Cardiac muscle cell (in vitro differentiated cells and primary cell): ENCODE data around the gene CES5A. TPM values are rescaled to one million over a fixed set of nuclear protein-coding genes. Genes with fewer than 3 reads are reported as not detected.

Experiments
- DNase-seq, 2 donors: peaks; one replicate each; pipeline versions ENCODE4 v3.0.0 to v3.0.0-alpha.2; 2010 to 2017; ENCODE audit warnings: low read depth in 1 of 2, low spot score in 1 of 2
- H3K27ac ChIP-seq: fragments of 200-600 bp; sonication (generic); 2 replicates; pipeline ENCODE4 v1.5.1; 2016
- H3K27me3 ChIP-seq: fragments of 200-600 bp; sonication (generic); 2 replicates; pipeline ENCODE4 v1.6.0; 2016; ENCODE audit warnings: control low read depth
- H3K36me3 ChIP-seq: fragments of 200-600 bp; sonication (generic); 2 replicates; pipeline ENCODE4 v1.5.1; 2016; ENCODE audit warnings: control low read depth
- H3K4me1 ChIP-seq: fragments of 200-600 bp; sonication (generic); 2 replicates; pipeline ENCODE4 v1.8.1; 2017; ENCODE audit warnings: low read depth, mild to moderate bottlenecking, mixed run types
- H3K4me3 ChIP-seq: fragments of 200-600 bp; sonication (generic); 2 replicates; pipeline ENCODE4 v1.5.1; 2016; ENCODE audit warnings: mild to moderate bottlenecking
- H3K9me3 ChIP-seq: fragments of 200-600 bp; sonication (generic); 2 replicates; pipeline ENCODE4 v1.5.1; 2017; ENCODE audit warnings: low read depth, mild to moderate bottlenecking, control low read depth
- polyA plus RNA-seq: library from polyadenylated mRNA; unstranded; fragments of >200 nt; fragmentation: Nextera tagmentation; extraction: Ambion mirVana; gene quantifications from 2 replicates; pipeline ENCODE4 v1.2.1, GENCODE V29; 2016
- total RNA-seq: library from RNA; depleted of rRNA; stranded (reverse); fragments of >200 nt; gene quantifications from 2 replicates; pipeline ENCODE4 v1.2.3, GENCODE V29; 2016
- TF ChIP-seq, protein P1 (sequence below): IDR thresholded peaks from 2 replicates; pipeline ENCODE4 v1.5.1; 2012; ENCODE audit warnings: low read depth, mild to moderate bottlenecking, low read length

The CES5A gene
- total RNA-seq (not detected in 2 replicates), polyA plus RNA-seq (not detected in 2 replicates)

GRCh38 chr16:55875273-55875672 is at the start of gene CES5A:
CES5A (minus strand) TSS chr16:55875373; CDS start chr16:55875221, 152 bp downstream.
- no peaks in the 10 kb centered on the region for H3K9me3 ChIP-seq
- no peaks in the 10 kb centered on the region for H3K27me3 ChIP-seq
- no peak for DNase-seq
- H3K27ac ChIP-seq = no peak within 1 kb of the TSS
- no peaks in the 10 kb centered on the region for H3K4me1 ChIP-seq
- no peak within 1 kb of the TSS for H3K4me3 ChIP-seq
- H3K36me3 ChIP-seq = no peaks in the 10 kb centered on the region
- TF ChIP-seq, protein P1, sequence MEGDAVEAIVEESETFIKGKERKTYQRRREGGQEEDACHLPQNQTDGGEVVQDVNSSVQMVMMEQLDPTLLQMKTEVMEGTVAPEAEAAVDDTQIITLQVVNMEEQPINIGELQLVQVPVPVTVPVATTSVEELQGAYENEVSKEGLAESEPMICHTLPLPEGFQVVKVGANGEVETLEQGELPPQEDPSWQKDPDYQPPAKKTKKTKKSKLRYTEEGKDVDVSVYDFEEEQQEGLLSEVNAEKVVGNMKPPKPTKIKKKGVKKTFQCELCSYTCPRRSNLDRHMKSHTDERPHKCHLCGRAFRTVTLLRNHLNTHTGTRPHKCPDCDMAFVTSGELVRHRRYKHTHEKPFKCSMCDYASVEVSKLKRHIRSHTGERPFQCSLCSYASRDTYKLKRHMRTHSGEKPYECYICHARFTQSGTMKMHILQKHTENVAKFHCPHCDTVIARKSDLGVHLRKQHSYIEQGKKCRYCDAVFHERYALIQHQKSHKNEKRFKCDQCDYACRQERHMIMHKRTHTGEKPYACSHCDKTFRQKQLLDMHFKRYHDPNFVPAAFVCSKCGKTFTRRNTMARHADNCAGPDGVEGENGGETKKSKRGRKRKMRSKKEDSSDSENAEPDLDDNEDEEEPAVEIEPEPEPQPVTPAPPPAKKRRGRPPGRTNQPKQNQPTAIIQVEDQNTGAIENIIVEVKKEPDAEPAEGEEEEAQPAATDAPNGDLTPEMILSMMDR = no peak

- Histone ChIP-seq H3K4me1 (no peaks in the 10 kb centered on the region), H3K4me3 (no peak overlapping the region), H3K36me3 (no peaks in the 10 kb centered on the region), H3K27ac (no peak overlapping the region), H3K9me3 (no peaks in the 10 kb centered on the region), H3K27me3 (no peaks in the 10 kb centered on the region)
- DNase-seq = no peak
- TF ChIP-seq, protein P1 = no peak
Observed at GRCh38 chr16:55922662-55923061, 47.5 kb upstream of the CES5A start.

DNA sequence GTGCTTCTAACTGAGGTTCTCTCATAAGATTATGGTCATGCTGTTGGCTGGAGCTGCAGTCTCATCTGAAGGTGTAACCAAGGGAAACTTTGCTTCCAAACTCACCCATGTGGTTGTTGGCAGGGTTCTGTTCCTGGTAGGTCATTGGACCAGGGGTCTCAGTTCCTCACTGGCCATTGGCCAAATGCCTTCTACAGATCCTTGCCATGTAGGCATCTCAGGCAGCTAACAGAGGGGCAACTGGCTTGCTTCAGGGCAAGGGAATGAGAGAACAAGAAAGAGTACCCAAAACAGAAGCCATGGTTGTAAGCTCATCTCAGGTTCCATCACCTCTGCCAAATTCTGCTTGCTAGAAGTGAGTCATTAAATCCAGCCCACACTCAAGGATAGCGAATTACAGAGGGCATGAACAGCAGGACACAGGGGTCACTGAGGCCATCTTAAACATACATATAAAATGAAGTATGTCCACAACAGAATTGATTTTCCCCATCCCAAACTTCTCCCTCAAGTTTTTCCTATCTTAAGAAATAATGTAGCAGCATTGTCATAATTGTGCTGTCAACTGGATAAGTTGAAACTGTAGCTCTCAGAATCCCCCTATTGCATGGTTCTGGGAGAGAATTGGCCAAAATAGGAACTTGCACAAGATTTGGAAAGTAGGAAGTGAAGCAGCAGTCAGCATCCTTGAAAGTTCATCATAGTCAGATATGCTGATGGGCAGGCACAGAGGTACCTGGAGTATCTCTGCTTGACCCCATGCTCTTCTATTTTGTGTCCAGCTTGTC is 42.4 kb upstream of the CES5A start:
- TF ChIP-seq, protein P1 = no peak
- no peak for DNase-seq
- Histone ChIP-seq H3K27ac (no peak overlapping the region), H3K4me1 (no peaks in the 10 kb centered on the region), H3K9me3 (no peaks in the 10 kb centered on the region), H3K4me3 (no peak overlapping the region), H3K27me3 (no peaks in the 10 kb centered on the region), H3K36me3 (no peaks in the 10 kb centered on the region)

GRCh38 chr16:55915096-55915827 is 40.1 kb upstream of the CES5A start:
- H3K27ac ChIP-seq = no peak overlapping the region
- H3K36me3 ChIP-seq = no peaks in the 10 kb centered on the region
- no peak for DNase-seq
- H3K27me3 ChIP-seq = no peaks in the 10 kb centered on the region
- no peaks in the 10 kb centered on the region for H3K4me1 ChIP-seq
- H3K4me3 ChIP-seq = no peak overlapping the region
- H3K9me3 ChIP-seq = no peaks in the 10 kb centered on the region
- TF ChIP-seq, protein P1 = no peak

DNA sequence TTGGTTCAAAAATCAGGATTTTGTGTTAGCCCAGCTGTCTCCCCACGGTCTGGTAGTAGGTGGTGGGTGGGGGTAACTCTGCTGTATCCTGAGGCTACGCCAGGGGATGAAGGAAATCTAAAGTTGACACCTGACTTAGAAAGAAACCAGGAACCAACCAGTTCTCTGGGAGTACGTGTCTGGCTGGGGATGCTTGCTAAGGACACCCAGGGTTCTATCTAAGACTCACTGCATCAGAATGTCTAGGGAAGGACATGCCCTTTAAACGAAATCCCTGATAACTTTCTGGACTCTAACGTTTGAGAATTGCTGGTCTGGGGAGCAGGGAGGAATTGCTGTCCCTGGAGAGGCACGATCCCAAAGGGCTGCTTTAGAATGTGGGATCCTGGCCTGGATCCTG is 39.2 kb upstream of the CES5A start:
- no peak overlapping the region for H3K27ac ChIP-seq
- no peaks in the 10 kb centered on the region for H3K27me3 ChIP-seq
- no peak overlapping the region for H3K4me3 ChIP-seq
- no peaks in the 10 kb centered on the region for H3K9me3 ChIP-seq
- H3K4me1 ChIP-seq = no peaks in the 10 kb centered on the region
- DNase-seq = no peak
- TF ChIP-seq, protein P1 = no peak
- H3K36me3 ChIP-seq = no peaks in the 10 kb centered on the region
